CD4-positive, alpha-beta T cell treated with Interleukin-6 for 4 hours (primary cell): ENCODE results near the gene CYP1B1.
"Not testable (repeated sequence)": the region's sequence is repeated elsewhere in the genome, so short reads cannot be mapped to it uniquely, and the experiment has no call there.

ENCODE experiments used
- DNase-seq: peaks from one replicate; pipeline ENCODE4 v3.0.0-alpha.2; 2020; ENCODE audit warnings: mixed read lengths

Gene CYP1B1

DNA sequence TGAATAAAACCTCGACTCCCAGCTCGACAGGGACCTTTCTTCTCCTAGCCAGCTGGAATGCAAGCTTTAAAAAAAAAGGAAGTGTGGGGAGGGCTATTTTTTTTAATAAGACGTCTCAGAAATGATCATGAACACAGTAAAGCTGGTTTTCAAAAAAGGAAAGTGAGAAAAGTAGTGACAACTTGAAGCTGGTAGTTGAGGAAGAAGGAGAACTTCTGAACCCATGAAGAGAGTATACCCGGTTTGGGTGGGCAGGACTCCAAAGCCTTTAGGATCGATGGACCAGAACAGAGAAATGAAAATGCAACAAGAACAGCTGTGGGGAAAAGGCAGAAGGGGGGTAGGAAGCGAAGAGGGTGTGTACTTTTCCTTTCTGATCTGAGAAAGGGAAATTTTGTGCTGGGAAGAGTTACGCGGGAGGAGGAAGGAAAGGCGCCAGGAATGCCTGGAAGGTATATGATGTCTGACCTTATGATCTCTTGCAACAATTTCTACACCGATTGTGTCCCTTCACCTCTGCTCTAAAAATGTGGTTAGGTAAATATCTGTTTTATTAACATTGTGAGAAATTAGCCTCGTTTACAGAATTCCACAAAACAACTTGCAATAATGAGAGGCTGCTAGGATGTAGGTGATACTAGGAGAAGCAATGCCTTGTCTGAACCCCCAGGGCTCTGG is 22.6 kb upstream of the CYP1B1 start:
- DNase-seq = no peak

DNA sequence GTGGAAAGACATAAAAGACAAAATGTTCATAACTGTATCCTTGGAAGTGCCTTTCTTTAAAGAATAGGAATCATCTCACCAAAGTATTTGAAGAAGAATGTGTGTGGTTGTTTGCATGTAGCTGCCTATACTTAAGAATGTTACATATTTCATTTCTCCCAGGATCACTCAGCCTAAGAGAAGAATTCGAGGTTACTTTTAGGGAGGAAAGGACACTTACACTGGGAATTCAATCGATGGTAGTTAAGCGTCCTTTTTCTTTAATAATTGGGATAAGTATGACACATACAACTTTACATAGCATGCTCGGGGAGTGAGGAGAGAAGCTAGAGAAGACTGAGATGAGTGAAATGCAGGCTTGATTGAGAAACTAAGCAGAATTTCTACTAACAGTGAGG is 22.0 kb upstream of the CYP1B1 start:
- no peak for DNase-seq

DNA sequence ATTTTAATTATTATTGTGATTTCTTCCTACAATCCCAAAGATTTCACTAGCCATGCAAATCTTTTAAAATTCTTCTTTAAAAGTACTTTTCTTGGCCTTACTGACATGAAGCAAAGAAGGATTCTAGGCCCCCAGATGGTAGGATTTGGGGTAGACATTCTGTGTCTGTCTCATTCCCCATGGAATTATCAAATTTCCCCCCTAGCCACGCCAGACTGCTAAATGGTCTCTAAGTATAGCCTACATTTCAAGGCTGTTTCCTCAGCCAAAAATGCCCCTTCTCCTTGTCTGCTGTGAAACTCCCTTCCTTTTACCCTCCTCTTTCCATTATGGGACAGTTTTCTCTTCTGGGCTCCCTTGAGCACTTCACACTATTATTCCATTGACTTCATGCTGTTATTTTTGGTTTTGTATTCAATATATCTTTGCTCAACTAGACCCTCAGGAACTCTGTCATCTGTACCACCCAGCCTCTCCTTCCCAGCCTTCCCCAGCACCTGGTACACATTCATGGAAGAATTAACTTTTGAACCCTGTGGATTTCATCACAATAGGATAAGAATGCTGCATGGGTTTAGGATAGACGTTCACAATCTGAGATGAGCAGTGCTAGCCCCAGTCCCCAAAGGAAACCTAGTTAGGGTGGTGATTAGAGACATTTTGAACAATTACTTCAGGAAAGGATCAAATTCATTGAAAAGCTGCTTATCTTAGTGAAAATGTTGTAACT is 21.5 kb upstream of the CYP1B1 start:
- DNase-seq = no peak

DNA sequence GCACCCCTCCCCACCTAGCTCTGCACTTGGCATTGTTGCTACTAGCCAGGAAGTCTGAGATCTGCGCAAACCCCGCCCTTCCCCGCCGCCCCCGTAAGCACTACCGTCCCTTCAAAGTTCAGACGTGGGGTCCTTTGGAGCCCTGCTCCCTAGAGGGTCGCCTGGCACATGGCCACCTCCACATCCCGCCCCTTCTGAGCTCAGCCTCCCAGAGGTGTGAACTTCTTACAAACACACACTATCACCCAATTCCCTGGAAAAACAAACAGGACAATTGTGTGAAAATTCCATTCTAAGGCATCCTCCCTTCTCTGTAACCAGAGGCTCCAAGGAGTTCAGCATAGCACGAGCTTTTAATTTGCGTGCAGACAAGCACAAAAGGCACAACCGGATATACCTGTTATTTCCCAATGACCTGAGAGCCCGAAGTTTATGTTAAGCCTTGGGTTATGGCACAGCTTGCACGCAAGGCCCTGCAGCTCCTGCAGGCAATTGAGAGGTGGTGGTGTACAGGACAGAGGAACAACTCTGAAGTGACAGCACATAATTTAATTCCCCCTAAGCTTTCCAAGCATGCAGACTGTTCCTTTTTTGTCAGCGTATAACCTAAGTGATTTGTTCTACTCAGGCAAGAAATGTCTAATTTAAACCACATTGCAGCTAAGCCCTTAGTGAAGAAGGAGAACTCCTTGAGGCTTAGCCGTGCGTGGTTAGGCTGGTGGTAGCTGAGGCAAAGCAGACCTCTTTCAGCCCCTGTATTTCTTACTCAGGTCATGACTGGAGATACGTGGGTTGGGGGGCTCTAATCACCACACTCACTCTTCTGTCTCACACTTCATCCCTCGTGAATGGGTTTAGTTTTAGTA is 20.3 kb upstream of the CYP1B1 start:
- no peak for DNase-seq

DNA sequence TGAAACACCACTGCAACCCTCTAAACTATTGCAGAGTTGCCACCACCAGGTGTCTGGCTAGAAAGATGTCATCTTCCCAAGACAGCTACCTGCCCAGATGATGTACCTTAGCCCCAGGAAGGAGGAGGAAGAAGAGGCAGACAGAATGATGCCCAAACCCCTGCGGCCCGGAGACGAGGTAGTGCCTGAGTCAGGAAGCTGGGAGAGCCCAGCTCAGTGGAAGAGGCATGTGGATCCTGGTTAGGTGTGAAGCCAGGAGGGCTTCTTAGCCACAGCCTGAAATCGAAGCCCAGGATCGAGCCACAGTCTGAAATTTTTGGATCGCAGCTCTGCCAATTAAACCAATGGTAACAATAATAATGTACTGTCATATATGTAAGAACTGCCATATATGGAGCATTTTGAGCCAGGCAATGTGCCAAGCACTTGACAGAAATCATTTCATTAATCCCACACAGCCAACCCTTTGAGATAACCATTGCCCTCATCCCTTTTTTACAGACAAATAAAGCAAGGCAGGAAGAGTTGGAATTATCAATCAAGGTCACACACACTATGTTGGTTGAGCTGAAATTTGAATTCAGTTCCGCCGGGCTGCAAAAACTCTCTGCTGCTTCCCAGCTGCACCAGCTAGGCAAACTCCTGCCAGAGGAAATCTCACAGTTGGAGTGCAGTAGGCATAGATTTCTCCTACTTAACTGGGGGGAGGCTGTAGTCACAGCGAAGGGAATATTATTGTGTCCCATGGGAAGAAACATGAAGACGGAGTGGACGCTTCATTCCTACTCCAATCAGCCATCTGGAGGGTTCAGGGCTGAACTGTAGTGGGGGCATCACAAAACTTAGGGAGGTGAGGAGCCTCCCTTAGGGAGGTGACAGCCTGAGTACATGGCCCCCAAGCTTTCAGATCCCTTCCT is 19.4 kb upstream of the CYP1B1 start:
- DNase-seq = no peak

DNA sequence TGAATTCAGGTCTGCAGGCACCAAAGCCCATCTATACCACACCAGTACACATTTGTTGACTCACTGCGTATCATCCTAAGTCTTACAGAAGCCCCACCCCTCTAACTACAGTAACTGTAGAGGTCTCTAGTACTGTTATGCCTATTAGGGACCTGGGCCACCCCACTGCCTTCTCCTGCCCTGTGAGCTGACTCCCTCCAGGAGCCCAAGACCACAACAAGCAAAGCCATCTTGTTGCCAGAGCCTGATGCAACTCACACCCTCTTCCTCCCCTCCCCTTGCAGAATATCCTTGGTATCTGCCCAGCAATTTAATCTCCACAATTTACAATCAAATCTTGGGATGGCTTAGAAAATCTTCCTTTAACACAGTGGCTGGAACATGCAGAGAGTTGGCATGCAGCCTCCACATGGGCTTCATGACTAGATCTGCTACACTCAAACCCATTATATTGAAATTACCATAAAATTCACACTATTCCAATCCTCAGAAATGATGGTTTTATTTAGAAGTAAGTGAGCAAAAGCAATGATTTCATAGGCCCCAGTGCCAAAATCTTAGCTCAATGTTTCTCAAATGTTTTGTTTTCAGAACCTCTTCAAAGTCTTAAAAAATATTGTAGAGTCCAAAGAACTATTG is 17.7 kb upstream of the CYP1B1 start:
- no peak for DNase-seq

DNA sequence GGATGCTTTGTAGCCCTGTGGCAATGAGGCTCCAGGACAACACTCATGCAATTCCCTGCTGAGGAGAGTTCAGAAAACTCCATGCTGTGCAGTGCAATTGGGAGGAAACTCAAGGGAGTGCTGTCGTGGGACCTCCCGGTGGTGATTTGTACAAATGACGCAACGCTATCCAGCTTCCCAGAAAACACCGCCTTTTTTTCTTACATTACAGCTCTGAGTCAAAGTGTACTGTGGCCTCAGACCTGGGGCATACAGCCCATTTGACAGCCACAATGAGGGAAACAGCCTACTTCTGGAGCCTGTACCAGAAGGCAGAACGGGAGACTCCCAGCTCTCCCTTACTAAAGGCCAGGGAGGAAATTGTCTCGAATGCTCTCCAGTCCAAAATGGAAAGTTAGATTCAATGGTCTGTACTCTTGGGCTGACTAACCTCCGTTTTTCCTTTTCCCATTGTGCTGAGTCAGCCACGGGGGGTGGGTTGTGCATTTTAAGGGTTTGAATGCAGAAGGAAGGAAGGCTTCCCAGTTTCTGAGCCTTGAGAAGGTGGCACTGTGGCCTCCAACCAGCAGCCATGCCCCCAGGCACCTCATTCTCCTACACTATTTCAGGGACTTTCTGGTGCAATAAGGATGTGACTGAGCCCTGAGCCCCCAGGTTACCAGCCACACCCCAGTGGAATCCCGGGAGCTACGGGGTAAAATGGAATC is 16.4 kb upstream of the CYP1B1 start:
- no peak for DNase-seq

DNA sequence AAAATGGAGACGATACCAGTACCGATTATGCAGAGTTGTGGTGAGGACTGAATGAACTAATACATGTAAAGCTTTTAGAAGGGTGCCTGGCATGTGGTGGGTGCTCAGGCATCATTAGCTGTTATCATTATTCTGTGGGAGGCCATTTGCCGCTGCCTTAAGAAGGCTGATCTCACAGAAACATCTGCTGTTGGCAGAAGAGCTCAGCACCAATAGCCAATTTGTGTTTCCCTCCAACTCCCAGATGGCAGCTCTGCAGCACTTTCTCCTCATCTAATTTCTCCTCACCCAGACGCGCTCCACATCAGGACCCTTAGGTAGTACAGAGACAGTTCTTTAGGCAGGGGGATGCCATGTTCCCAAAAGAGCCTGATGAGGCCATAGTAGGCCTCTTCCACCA is 15.8 kb upstream of the CYP1B1 start:
- DNase-seq = no peak

DNA sequence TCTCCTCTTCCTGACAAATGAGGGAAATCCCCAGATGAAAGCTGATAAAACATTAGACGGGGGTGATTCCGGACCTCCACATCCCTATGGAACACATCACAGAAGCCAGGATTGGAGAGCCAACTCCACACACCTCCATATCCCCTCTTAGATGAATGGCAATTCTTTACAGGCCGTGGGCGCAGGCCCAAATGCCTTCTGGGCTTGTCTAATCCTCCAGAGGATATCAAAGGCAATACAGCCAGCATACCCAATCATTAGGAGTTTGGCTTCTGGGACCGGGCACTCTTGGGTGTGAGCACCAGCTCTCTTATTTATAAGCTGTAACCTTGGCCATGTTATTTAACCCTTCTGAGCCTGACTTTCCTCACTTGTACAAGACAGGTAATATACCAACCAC is 15.0 kb upstream of the CYP1B1 start:
- DNase-seq = no peak

DNA sequence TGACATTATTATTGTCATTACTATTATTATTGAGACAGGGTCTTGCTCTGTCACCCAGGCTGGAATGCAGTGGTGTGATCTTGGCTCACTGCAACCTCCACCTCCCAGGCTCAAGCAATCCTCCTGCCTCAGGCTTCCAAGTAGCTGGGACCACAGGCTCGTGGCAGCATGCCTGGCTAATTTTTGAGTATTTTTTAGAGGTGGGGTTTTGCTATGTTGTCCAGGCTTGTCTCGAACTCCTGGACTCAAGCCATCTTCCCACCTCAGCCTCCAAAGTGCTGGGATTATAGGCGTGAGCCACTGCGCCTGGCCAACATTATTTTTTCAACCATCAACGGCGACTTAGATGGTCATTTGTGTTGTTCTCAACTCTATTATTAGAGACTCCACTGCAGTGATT is 14.3 kb upstream of the CYP1B1 start:
- DNase-seq = not testable (repeated sequence)

DNA sequence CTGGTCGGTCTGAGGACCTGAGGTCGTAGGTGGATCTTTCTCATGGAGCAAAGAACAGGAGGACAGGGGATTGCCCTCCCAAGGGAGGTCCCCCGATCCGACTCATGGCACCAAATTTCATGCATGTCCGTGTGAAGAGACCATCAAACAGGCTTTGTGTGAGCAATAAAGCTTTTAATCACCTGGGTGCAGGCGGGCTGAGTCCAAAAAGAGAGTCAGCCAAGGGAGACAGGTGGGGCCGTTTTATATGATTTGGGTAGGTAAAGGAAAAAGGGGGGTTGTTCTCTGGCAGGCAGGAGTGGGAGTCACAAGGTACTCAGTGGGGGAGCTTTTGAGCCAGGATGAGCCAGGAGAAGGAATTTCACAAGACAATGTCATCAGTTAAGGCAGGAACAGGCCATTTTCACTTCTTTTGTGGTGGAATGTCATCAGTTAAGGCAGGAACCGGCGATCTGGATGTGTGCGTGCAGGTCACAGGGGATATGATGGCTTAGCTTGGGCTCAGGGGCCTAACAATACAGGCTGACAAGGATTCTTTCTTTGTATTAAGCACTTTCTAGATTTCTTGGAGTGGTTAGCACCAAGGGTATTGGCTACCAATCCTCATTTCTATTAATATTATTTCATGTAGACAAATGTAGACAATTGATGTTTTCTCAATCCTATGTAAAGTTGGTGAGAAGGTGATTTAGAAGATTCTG is 10.2 kb upstream of the CYP1B1 start:
- not testable (repeated sequence) for DNase-seq

DNA sequence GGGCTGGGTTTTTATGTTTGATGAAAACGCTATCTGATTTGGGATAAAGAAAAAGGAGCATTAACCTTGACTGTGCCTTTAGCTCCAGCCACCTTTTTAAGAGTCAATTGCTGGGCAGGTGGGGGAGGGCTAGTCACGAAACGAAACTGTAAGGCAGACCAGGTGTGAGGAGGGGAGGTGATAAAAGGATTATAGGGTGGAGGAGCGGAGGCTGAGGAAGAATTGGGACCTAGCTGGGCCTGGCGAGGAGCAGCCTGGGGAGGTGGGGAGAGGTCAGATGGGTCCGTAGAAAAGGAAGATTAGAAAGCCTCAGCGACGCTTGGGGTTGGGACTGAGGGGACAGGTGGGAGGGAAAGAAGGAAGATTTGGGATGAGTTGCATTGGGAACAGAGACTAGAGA is 8.6 kb upstream of the CYP1B1 start:
- DNase-seq = not testable (repeated sequence)

DNA sequence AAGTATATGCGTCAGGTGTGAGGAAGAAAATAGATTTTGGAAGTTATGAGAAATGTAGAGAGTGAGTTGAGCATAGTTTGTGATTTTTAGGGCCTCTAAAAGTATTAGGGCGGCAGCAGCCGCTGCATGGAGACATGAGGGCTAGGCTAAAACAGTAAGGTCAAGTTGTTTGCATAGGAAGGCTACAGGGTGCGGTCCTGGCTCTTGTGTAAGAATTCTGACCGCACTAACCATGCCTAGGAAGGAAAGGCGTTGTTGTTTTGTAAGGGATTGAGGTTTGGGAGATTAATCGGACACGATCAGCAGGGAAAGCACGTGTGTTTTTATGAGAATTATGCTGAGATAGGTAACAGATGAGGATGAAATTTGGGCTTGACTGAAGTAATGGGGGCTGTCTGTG is 6.8 kb upstream of the CYP1B1 start:
- not testable (repeated sequence) for DNase-seq

DNA sequence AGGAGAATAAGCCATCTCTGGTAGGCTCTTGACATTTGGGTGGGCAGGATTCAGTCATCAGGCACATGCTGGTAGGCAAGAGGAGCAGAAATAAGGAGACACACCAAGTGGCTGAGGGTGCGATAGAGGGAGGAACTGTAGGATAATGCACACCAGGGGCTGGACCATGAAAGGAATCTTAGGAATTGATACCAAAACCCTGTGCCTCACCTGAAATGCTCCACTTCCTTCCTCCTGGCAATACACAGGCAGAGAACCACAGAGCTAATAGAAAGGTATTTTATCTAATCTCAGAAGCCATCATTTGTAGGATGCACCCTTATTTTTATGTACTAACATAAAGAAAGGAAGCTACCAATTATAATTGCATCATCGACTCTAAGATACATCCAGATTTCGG is 4.4 kb upstream of the CYP1B1 start:
- no peak for DNase-seq

DNA sequence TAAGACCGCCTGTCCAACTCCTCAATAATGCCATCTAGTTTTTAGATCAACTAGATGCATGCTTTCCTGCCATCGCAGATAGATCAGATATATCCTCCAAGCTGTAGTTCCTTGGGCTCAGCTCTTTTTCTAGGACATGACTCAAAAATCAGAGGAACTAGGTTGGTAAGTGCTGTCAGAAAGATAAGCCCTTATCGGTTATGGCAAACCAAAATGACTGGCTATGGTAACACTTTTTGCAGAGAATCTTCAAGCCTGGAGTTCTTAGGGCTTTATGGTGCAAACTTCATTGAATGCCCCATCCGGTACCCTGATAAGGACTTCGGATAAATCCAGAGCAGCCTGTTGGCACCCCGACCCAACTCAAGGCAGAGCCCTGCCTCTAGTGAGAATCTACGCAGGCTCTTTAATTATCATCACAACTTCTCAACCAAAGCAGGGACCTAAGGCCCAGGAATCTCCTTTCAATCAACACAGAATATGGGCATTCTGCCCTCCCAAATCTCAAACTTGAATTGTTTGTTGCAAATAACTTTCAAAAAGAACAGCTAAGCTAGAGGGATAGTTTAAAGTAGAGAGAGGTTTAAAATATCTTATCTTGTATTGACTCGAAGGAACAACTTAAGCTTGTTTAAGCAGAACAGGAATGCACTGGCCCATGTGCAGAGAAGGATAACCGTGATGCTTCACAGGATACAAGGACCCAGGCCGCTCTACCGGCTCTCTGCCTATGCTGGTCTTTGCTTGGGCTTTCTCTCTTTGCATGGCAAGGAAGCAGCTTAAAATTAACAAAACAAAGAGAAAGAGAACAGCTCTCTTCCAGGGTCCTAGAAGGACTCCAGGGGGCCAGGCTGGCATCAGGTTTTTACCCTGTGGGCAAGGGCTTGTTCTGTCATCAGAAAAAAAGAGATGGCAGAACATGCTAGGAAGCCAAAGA is 3.4 kb upstream of the CYP1B1 start:
- no peak for DNase-seq

DNA sequence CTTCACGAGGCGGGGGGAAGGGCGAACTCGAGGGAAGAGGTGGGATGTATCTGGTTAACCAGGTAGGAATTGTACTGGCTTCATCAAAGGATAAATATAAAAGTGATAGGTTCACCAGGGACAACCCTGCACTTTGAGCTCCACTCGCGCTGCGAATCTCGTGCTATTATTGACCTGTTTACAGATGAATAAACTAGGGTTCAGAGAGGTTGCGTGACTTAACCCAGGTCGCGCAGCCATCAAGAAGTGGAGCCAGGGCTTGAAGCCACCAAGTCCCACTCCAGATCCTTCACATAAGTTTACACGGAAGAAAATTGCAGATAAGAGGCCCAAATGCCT is 1.4 kb upstream of the CYP1B1 start:
- no peak for DNase-seq

DNA sequence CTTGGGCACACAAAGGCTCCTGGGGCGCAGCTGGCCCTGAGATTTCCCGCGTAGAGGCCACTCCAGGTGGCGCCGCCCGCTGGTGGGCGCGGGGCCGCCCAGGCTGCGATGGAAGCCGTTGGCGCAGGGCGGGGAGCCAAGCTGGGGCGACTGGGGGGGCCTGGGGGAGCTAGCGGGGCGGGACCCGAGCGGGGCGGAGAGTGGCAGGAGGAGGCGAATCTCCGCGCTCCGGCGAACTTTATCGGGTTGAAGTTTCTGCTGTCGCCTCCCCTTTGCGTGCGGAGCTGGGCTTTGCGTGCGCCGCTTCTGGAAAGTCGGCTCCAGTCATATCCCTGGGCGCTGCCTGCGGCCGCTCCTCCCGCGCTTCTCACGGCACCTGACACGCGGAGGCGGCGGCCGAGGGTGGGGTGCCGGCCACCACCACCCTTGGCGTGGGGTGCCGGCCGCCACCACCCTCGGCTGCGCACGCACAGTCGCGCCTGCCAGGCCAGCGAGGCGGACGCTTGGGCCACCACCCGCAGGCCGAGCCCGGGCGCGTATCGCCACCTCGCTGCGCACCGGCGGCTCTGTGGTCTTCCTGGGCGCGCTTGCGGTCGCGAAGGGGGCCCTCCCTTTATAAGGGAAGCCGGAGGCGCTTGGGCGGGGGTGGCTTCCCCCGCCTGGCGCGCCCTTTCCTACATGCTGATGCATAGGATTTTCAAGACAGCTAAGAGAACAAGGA is 919 bp upstream of the CYP1B1 start:
- peak; percentile 10 for DNase-seq

DNA sequence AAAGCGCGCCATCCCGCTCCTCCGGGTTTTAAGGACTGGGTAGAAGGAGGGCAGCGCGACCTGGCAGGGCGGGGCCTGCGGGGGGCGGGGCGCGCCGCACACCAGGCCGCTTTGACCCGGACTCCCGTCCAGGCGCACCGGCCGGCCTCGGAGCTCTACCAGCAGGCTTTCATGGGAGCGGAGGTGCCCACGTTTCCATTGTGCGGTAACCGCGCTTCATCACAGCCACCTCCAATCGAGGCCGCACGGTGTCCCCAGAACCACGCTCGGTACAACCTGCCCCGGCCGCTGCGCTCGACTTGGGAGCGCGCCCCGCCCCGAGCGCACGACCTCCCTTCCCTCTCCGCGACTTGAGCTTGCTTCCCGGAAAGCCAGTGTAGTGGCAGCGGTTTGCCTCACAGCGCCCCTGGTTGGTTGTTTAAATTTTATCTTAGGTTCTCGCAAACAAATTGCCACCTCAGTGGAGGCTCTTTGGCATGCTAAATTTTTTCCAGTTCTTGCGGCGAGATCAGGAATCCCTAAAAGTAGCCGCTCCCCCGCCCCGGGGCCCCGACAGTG is 280 bp upstream of the CYP1B1 start:
- no peak for DNase-seq
